GM19397 (cell line): ENCODE data around the gene CTRB1.

Experiments used
- ATAC-seq: cut with Tn5 transposase; IDR thresholded peaks from one replicate; pipeline ENCODE4 v1.9.1; 2021; ENCODE audit warnings: mild to moderate bottlenecking, moderate library complexity; ENCODE audit not compliant: unreplicated experiment

CTRB1 gene

DNA sequence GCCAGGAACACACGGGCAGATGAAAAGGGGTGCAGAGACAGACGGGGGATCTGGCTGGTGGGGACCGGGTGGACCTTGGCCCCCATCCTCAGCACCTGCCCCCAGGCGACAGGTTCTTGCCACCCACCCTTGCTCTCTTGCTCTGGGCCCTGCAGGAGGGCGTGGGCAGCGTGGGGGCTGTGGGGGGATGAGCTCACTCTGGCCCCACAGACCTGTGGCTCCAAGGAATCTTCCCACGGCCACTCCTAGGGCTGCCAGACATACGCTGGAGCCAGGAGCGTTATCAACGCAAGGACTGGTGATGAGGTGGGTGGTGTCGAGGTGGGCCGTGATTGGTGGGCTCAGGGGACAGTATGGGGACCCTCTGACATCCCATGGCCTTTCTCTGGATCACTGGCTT, 6.3 kb downstream of the CTRB1 start:
- no peak for ATAC-seq

DNA sequence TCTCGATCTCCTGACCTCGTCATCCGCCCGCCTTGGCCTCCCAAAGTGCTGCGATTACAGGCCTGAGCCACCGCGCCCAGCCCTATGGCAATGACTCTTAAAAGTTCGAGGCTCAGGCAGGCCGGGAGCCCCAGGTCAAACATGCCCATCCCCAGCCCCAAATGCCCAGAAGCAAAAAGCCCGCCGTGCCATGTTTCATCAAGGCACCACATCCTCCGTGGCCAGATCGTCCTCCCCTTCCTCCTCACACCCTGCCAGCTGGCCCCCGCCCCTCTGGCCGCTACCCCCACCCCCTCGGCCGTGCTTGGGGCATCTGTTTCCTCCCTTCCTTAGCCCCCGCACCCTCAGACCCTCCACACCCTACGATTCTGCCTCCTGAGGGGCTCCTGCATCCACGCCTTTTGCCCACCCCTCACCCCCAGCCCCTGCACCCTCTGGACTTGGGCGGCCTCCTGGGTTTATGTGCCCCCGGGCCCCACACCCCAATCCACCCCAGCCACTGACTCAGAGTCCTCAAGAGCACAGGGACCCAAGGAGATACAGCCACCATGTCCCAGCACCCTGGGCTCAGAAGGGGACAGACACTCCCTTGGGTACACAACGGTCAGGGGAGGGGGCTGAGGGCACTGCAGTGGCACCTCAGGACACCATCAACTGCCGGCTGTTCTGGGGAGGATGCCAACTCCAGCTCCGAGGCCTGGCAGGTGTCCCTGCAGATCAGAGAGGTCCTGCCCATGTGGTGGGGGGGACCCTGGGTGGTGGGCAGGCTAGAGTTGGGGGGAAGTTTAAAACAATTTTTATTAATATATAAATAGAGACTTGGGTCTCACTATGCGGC, 7.1 kb downstream of the CTRB1 start:
- no peak for ATAC-seq

DNA sequence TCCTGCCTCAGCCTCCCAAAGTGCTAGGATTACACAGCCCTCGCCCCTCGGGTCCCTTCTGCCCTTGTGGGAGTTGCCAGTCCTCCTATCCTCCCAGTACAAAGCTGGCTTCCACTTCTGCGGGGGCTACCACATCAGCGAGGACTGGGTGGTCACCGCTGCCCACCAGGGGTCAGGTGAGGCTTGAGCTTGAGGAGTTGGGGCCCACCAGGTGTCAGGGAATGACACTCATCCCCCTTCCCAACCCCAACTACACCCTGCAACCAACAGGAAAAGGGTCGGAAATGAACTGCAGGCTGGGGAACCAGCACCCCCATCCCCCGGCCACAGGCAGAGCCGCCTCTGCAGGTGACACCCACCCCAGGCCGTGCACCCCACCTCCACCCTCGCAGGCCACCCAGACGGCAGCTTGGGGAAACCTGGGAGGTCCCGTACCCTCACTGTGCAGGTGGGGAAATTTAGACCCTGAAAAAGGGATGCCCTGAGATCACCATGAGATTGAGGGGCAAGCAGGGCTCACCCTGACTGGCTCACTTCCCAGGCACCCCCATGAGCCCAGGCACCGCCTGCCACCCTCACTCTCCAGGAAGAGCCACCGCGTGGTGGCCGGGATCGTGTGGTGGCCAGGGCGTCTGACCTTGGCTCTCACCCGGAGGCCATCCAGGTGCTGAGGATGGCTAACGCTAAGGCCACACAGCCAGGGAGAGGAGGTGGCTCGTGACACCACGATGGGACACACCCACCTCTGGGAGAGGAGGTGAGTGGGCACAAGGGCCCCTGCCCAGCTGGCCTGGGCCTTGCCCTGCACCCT, 8.0 kb downstream of the CTRB1 start:
- ATAC-seq: no peak

- ATAC-seq: no peak
These were observed 8.8 kb downstream of the CTRB1 start for GRCh38 chr16:75227361-75228142.

- no peak for ATAC-seq
These were observed 9.6 kb downstream of the CTRB1 start for GRCh38 chr16:75228143-75228976.

GRCh38 chr16:75229172-75230031, 10.6 kb downstream of the CTRB1 start:
- no peak for ATAC-seq

- ATAC-seq: no peak
These were observed 11.8 kb downstream of the CTRB1 start for GRCh38 chr16:75230471-75231110.

DNA sequence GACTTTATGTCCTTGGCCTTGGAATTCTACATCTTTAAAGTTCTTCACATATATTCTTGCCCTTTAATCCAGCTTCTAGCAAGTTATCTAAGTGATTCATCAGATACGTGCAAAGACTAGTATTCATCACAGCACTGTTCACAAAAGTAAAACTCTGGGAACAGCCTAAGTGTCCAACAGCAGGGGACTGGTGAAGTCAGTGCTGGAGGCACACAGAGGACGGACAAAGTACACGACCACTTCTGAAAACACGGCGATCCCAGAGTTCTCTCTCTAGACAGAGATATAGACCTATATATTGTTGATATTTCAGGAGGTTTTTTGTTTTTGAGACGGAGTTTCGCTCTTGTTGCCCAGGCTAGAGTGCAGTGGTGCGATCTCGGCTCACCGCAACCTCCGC, 12.8 kb downstream of the CTRB1 start:
- no peak for ATAC-seq

DNA sequence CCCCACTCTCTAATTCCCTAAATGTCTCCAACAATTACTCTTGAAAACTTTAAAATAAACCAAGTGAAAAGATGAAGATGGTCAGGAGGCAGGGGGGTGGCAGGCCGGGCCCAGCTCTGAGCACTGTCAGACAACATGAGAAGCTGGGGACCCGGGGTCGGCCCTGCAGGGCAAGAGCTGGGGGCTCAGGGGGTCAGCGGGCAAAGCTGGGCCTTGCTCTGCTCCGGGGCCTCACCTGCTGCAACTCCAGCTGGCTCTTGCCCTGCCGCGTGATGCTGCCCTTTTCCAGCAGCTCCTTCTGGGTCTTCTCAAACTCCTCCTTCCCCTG, 14.8 kb downstream of the CTRB1 start:
- no peak for ATAC-seq

DNA sequence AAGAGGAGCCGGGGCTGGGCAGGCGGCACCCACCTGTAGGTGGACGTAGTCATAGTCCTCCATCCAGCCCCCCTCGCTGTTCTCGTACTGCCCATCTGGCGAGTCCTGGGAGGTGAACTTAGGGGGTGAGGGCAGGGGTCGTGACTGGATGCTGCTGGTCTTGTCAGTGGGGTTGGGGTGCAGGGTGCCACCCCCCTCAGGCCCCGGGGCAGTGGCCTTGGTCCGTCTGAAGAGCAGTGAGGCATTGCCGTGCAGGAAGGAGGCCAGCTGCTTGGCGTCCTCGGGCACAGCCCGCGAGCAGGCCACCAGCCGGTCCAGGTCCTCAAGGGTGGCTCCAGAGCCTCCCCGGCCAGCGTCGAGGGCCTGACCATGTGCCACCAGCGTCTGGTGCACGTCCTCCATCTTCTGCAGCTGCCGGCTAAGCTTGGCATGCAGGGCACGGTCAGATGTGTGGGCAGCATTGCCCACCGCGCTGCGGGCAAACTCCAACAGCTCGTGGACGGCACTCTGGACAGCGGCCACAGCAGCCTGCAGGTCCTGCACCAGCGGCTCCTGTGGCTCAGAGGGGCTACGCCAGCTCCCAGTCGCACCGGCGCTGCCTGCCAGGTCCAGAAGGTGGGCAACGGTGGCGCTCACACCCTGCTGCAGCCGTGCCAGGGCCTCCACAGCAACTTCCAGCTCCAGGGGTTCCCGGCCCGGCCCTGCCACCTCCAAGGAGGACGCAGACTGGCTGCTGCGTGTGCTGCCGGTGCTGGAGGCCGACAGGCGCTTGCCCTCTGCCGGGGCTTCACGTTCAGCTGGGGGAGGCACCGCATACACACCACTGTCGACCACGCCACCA, 16.3 kb downstream of the CTRB1 start:
- no peak for ATAC-seq

- ATAC-seq: no peak
These were observed 17.0 kb downstream of the CTRB1 start for GRCh38 chr16:75235721-75236193.

GRCh38 chr16:75236232-75236631, 17.4 kb downstream of the CTRB1 start:
- no peak for ATAC-seq

DNA sequence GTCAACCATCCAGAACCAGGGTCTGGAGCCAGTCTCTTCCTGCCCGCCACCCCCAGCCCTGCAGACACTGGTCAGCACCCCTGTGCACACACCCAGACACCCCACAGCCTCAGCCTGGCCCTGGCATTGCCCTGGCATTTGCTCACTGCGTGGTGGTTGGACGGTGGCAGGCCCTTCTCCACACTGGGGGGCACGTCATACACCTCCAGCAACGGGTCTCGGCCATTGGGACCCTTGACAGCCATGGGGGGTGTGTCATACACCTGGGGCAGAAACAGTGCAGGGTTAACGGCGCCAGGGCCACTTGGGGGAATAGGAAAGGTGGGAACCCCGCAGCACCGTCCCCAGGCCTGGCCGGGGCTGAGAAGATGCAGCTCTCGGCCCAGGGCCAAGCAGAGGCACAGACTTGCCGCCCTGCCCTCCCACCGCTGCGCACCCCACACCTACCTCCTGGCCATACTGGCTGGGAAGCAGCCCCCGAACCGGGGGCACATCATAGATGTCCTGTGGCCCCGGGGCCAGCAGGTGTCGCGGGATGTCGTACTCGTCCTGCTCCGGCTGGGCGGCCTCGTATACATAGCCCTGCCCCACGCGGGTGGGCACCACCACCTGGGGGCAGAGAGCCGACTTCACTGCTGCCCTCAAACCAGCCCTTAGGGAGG, 18.1 kb downstream of the CTRB1 start:
- ATAC-seq: no peak

DNA sequence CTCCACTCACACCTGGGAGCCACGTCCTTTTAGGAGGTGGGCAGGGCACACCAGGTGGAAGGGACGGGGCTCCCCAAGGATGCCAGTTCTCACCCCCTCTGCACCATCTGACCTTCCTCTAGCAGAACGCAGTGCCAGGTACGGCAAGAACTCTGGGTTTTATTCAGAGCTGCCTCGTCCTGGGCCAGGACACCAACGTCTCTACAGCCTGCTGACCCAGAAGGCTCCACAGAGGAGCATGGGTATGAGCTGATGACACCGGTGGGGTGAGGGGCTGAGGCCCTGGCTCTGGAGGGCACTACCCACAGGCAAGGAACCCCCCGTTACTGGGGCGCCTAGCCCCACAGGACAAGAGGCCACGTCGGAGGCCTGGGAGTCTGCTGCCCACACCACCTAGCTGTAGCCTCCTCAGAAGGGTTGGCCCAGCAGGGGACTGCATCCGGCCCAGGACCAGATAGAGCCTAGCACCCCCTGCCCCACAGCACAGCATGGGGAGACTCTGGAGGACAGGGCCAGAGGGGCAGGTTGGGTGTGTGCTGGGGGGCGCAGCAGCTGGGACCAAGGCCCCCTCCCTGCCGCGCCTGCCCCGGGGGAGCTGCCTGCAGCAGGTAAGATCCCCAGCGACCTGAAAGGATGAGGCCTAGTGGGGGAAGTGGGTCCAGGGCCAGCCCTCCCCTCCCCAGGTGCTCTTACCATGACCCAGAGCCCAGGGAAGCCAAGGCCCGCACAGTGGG, 18.8 kb downstream of the CTRB1 start:
- no peak for ATAC-seq

DNA sequence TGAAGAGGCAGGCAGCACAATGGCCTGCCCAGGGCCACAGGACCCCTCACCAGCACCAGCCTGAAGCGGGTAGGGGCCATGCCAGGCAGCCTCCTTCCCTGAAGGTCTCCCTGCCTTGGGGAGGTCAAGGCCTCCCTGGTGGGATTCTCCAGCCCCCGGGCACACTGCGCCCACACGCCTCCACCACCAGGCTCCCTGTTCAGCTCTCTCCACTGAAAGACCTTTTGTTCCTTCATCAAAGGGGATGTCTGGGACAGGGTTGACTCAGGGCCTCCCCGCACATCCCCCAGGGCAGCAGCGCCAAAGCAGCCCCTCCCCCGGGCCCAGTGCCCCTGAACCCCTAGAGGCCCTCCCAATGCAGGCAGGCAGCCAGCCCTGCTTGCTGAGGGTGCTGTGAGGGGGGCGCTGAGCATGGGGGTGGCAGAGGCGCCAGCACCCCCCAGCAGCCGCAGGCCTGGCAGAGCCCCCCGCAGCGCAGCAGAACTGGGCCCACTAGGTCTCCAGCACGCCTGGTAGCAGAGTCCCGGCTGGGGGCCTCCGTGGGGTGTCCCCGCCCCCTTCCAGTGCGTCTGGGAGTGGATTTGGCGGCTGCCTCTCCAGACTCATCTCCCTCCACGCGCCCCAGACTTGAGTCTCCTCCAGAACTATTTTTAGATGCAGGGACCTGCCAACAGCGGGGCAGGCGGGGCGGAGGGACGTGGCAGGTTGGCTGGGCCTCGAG, 19.5 kb downstream of the CTRB1 start:
- ATAC-seq: no peak

GRCh38 chr16:75238853-75239541, 20.2 kb downstream of the CTRB1 start:
- no peak for ATAC-seq
